ENCODE results near the gene LAMTOR3. TPM values are rescaled to one million over a fixed set of nuclear protein-coding genes. Genes with fewer than 3 reads are reported as not detected.

The LAMTOR3 gene
- total RNA-seq, 1 donor from 2014 or later, result 96.7 TPM

GRCh38 chr4:99828477-99828876, 65.8 kb downstream of the LAMTOR3 start:
- H3K27ac Mint-ChIP-seq, result no peak overlapping the region
- no peaks in the 10 kb centered on the region for H3K27me3 ChIP-seq
- H3K4me3 ChIP-seq, result no peak overlapping the region
- no peaks in the 10 kb centered on the region for H3K27me3 Mint-ChIP-seq (ENCODE audit: insufficient read depth, low read depth)
- H3K9ac ChIP-seq, result no peak overlapping the region
- H4K20me1 ChIP-seq (ENCODE audit: low read depth), result no peaks in the 10 kb centered on the region
- H3K36me3 Mint-ChIP-seq, result no peaks in the 10 kb centered on the region
- no peaks in the 10 kb centered on the region for H3K9me3 Mint-ChIP-seq
- H3K36me3 ChIP-seq, result no peaks in the 10 kb centered on the region
- no peak for DNase-seq (ENCODE audit: low spot score)
- H3K9me3 ChIP-seq (ENCODE audit: low read depth), result no peaks in the 10 kb centered on the region
- peaks cover 6% of the 10 kb centered on the region for H3K4me1 Mint-ChIP-seq
- H2AFZ ChIP-seq (replicated peaks), result no peak overlapping the region
- no peak overlapping the region for H3K4me3 Mint-ChIP-seq
- TF ChIP-seq EZH2phosphoT487 (IDR thresholded peaks at IDR 0.05) (no peak), EZH2 (IDR thresholded peaks at IDR 0.05) (no peak)
- TF ChIP-seq, protein P1, sequence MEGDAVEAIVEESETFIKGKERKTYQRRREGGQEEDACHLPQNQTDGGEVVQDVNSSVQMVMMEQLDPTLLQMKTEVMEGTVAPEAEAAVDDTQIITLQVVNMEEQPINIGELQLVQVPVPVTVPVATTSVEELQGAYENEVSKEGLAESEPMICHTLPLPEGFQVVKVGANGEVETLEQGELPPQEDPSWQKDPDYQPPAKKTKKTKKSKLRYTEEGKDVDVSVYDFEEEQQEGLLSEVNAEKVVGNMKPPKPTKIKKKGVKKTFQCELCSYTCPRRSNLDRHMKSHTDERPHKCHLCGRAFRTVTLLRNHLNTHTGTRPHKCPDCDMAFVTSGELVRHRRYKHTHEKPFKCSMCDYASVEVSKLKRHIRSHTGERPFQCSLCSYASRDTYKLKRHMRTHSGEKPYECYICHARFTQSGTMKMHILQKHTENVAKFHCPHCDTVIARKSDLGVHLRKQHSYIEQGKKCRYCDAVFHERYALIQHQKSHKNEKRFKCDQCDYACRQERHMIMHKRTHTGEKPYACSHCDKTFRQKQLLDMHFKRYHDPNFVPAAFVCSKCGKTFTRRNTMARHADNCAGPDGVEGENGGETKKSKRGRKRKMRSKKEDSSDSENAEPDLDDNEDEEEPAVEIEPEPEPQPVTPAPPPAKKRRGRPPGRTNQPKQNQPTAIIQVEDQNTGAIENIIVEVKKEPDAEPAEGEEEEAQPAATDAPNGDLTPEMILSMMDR (IDR thresholded peaks at IDR 0.05), result no peak
- H3K27ac ChIP-seq, result no peak overlapping the region
- H3F3A ChIP-seq (ENCODE audit: low read depth), result no peaks in the 10 kb centered on the region
- H3K79me2 ChIP-seq (ENCODE audit: low read depth), result no peaks in the 10 kb centered on the region
- no peak overlapping the region for H3K4me2 ChIP-seq
- no peaks in the 10 kb centered on the region for H3K4me1 ChIP-seq

Other genes with a start within 250 kb of the LAMTOR3 start
- not detected in 2 replicates for gene C4orf54, start 236.6 kb downstream of the LAMTOR3 start, total RNA-seq (ENCODE audit: low replicate concordance)
- gene DAPP1, start 77.6 kb downstream of the LAMTOR3 start, total RNA-seq (ENCODE audit: low replicate concordance), result not detected in 2 replicates
- gene DNAJB14, start 52.2 kb upstream of the LAMTOR3 start, total RNA-seq (ENCODE audit: low replicate concordance), result 34.5 and 56.5 TPM in 2 replicates
- gene H2AZ1, start 55.8 kb upstream of the LAMTOR3 start, total RNA-seq (ENCODE audit: low replicate concordance), result 1,004 and 1,067 TPM in 2 replicates

All from neural progenitor cell (in vitro differentiated cells).